ENCODE results near the gene TNN.
"Not testable (repeated sequence)": the region's sequence is repeated elsewhere in the genome, so short reads cannot be mapped to it uniquely, and the experiment has no call there.

TNN gene

GRCh38 chr1:175095069-175095468 is 27.4 kb downstream of the TNN start:
- DNase-seq = no peak
- in situ Hi-C loops (cut with HindIII; ENCODE audit: low pct_ligation_motif_present, low pct_unique_long_range_greater_than_20kb, low sequenced_read_pairs) = no loop called here

- in situ Hi-C loops (cut with HindIII; ENCODE audit: low pct_ligation_motif_present, low pct_unique_long_range_greater_than_20kb, low sequenced_read_pairs) = no loop called here
- no peak for DNase-seq
These were observed 28.5 kb downstream of the TNN start for GRCh38 chr1:175095978-175096607.

- in situ Hi-C loops (cut with HindIII; ENCODE audit: low pct_ligation_motif_present, low pct_unique_long_range_greater_than_20kb, low sequenced_read_pairs) = no loop called here
- DNase-seq = no peak
These were observed 29.7 kb downstream of the TNN start for GRCh38 chr1:175097361-175097760.

DNA sequence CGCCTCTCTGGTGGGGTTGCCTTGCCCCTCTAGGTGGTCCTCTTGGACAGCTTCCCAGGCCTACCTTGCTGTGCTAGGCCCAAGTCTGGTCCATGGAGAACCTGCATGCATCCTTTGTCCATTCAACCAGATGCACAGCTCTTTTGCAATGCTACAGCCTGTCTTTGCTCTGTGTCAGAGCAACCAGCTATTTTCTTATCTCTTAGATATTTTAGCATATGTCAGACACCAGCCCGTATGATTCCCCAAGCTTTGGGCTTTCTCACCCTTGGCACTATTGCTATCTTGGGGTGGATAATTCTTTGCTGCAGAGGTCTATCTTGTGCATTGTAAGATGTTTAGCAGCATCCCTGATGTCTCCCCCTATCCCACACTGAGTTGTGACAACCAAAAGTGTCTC is 32.3 kb downstream of the TNN start:
- DNase-seq = no peak
- in situ Hi-C loops (cut with HindIII; ENCODE audit: low pct_ligation_motif_present, low pct_unique_long_range_greater_than_20kb, low sequenced_read_pairs) = no loop called here

DNA sequence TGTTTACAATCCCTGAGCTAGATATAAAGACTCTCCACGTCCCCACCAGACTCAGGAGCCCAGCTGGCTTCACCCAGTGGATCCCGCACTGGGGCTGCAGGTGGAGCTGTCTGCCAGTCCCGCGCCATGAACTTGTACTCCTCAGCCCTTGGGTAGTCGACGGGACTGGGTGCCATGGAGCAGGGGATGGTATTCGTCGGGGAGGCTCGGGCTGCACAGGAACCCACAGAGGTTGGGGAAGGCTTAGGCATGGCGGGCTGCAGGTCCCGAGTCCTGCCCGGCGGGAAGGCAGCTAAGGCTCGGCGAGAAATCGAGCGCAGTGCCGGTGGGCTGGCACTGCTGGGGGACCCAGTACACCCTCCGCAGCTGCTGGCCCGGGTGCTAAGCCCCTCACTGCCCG is 34.5 kb downstream of the TNN start:
- DNase-seq; in situ Hi-C loops (cut with HindIII; ENCODE audit: low pct_ligation_motif_present, low pct_unique_long_range_greater_than_20kb, low sequenced_read_pairs): not testable (repeated sequence)

- in situ Hi-C loops (cut with HindIII; ENCODE audit: low pct_ligation_motif_present, low pct_unique_long_range_greater_than_20kb, low sequenced_read_pairs); DNase-seq: not testable (repeated sequence)
These were observed 38.9 kb downstream of the TNN start for GRCh38 chr1:175106536-175106935.

DNA sequence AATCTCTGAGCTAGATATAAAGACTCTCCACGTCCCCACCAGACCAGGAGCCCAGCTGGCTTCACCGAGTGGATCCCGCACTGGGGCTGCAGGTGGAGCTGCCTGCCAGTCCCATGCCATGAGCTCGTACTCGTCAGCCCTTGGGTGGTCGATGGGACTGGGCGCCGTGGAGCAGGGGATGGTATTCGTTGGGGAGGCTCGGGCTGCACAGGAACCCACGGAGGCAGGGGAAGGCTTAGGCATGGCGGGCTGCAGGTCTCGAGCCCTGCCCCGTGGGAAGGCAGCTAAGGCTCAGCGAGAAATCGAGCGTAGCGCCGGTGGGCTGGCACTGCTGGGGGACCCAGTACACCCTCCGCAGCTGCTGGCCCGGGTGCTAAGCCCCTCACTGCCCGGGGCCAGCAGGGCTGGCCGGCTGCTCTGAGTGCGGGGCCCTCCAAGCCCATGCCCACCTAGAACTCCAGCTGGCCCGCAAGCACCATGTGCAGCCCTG is 40.7 kb downstream of the TNN start:
- in situ Hi-C loops (cut with HindIII; ENCODE audit: low pct_ligation_motif_present, low pct_unique_long_range_greater_than_20kb, low sequenced_read_pairs); DNase-seq: not testable (repeated sequence)

- in situ Hi-C loops (cut with HindIII; ENCODE audit: low pct_ligation_motif_present, low pct_unique_long_range_greater_than_20kb, low sequenced_read_pairs) = no loop called here
These were observed 47.4 kb downstream of the TNN start for GRCh38 chr1:175114996-175115395.

GRCh38 chr1:175116210-175116798 is 48.7 kb downstream of the TNN start:
- no peak for DNase-seq
- in situ Hi-C loops (cut with HindIII; ENCODE audit: low pct_ligation_motif_present, low pct_unique_long_range_greater_than_20kb, low sequenced_read_pairs) = no loop called here

More at GRCh38 chr1:175114996-175115395, 47.4 kb downstream of the TNN start:
- no peak for DNase-seq

- in situ Hi-C loops (cut with HindIII; ENCODE audit: low pct_ligation_motif_present, low pct_unique_long_range_greater_than_20kb, low sequenced_read_pairs) = no loop called here
- no peak for DNase-seq
These were observed 49.3 kb downstream of the TNN start for GRCh38 chr1:175116903-175117302.

GRCh38 chr1:175118375-175119367 is 51.0 kb downstream of the TNN start:
- DNase-seq = no peak
- in situ Hi-C loops (cut with HindIII; ENCODE audit: low pct_ligation_motif_present, low pct_unique_long_range_greater_than_20kb, low sequenced_read_pairs) = no loop called here

- in situ Hi-C loops (cut with HindIII; ENCODE audit: low pct_ligation_motif_present, low pct_unique_long_range_greater_than_20kb, low sequenced_read_pairs) = no loop called here
- no peak for DNase-seq
These were observed 52.9 kb downstream of the TNN start for GRCh38 chr1:175120511-175120910.

- no peak for DNase-seq
- in situ Hi-C loops (cut with HindIII; ENCODE audit: low pct_ligation_motif_present, low pct_unique_long_range_greater_than_20kb, low sequenced_read_pairs) = no loop called here
These were observed 57.2 kb downstream of the TNN start for GRCh38 chr1:175124861-175125260.

DNA sequence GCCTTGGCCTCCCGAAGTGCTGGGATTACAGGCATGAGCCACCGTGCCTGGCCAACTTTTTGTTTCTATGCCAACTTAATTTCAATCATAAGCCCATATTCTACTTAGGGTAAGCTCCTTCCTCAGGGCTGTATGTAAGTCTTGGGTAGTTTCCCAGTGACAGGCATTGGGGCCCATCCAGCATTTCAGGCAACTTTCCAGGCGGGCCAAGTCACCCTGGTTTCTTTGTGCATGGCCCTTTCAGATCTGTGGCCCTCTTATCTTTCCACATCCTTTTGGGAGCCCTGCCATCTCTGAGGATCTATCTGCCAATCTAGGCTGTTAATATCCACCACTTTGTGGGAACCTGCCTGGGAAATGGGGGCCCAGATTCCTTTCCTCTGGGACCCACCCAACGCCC is 58.7 kb downstream of the TNN start:
- DNase-seq = no peak
- in situ Hi-C loops (cut with HindIII; ENCODE audit: low pct_ligation_motif_present, low pct_unique_long_range_greater_than_20kb, low sequenced_read_pairs) = no loop called here

DNA sequence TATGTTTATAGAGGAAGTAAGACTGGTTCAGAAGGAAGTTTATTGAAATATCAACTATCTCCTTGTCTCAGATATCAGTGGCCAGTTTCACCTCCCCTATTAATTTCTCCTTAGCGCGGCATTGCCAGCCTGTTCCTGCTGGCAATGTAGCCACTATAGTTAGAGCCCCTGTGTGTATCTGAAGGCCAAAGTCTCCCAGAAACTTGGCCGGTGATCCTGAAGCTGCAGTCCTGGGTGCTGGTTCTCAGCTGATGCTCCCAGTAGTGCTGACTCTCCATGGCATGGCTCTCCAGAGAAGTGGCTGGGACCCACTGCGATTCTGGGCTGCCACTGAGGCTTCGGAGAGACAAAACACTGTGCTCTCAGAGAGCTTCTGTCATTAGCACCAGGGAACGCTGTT is 59.9 kb downstream of the TNN start:
- DNase-seq = no peak
- in situ Hi-C loops (cut with HindIII; ENCODE audit: low pct_ligation_motif_present, low pct_unique_long_range_greater_than_20kb, low sequenced_read_pairs) = no loop called here

GRCh38 chr1:175128523-175128922 is 60.9 kb downstream of the TNN start:
- in situ Hi-C loops (cut with HindIII; ENCODE audit: low pct_ligation_motif_present, low pct_unique_long_range_greater_than_20kb, low sequenced_read_pairs) = no loop called here
- no peak for DNase-seq

GRCh38 chr1:175129182-175129581 is 61.5 kb downstream of the TNN start:
- in situ Hi-C loops (cut with HindIII; ENCODE audit: low pct_ligation_motif_present, low pct_unique_long_range_greater_than_20kb, low sequenced_read_pairs) = no loop called here
- no peak for DNase-seq

DNA sequence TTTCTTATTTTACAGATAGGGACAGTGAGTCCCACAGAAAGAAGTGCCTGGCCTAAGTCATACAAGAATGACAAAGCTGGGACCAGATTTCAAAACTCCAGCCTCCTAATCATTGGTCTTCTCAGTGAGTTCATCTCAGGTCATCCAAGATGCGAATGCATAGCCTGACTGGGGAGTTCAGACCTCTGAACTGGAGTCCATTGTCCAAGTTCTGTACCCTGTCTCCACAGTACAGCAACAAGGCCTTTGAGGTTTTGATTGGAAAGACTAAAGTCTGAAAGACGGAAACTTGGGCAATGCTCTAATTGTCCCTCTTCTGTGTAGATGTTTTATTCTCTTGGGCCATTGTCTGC is 62.0 kb downstream of the TNN start:
- no peak for DNase-seq
- in situ Hi-C loops (cut with HindIII; ENCODE audit: low pct_ligation_motif_present, low pct_unique_long_range_greater_than_20kb, low sequenced_read_pairs) = no loop called here

GRCh38 chr1:175129997-175130648 is 62.5 kb downstream of the TNN start:
- DNase-seq = no peak
- in situ Hi-C loops (cut with HindIII; ENCODE audit: low pct_ligation_motif_present, low pct_unique_long_range_greater_than_20kb, low sequenced_read_pairs) = no loop called here
